ENCODE measurements around the gene USP11.

The USP11 gene

GRCh38 chrX:47204970-47205369, 27.8 kb upstream of the USP11 start:
- DNase-seq, result no peak

- DNase-seq, result no peak
Observed at GRCh38 chrX:47206316-47206715, 26.5 kb upstream of the USP11 start.

- DNase-seq, result no peak
Observed at GRCh38 chrX:47208108-47208507, 24.7 kb upstream of the USP11 start.

- DNase-seq, result no peak
Observed at GRCh38 chrX:47209508-47210238, 23.1 kb upstream of the USP11 start.

GRCh38 chrX:47210661-47211425, 22.0 kb upstream of the USP11 start:
- DNase-seq, result no peak

GRCh38 chrX:47212381-47213293, 20.2 kb upstream of the USP11 start:
- no peak for DNase-seq

- DNase-seq, result no peak
Observed at GRCh38 chrX:47214435-47215077, 18.3 kb upstream of the USP11 start.

- no peak for DNase-seq
Observed at GRCh38 chrX:47215291-47215900, 17.4 kb upstream of the USP11 start.

- DNase-seq, result no peak
Observed at GRCh38 chrX:47216393-47216925, 16.4 kb upstream of the USP11 start.

GRCh38 chrX:47217121-47217851, 15.5 kb upstream of the USP11 start:
- DNase-seq, result peak; percentile 20 to 60

GRCh38 chrX:47217852-47218279, 14.9 kb upstream of the USP11 start:
- peak; percentile 99 for DNase-seq

GRCh38 chrX:47218280-47218919, 14.4 kb upstream of the USP11 start, which contains the start of gene CDK16:
Gene CDK16 (plus strand): TSS chrX:47218681. CDS start chrX:47223558, 4,877 bp downstream.
- peak; percentile 74 to 86 for DNase-seq

GRCh38 chrX:47218920-47219815, 13.6 kb upstream of the USP11 start:
- peak in 1 of 2 experiments; percentile 15 for DNase-seq

- DNase-seq, result no peak
Observed at GRCh38 chrX:47221756-47222155, 11.1 kb upstream of the USP11 start.

GRCh38 chrX:47222751-47223350, 10.0 kb upstream of the USP11 start:
- no peak for DNase-seq

- DNase-seq, result no peak
Observed at GRCh38 chrX:47223476-47224250, 9.1 kb upstream of the USP11 start.

- no peak for DNase-seq
Observed at GRCh38 chrX:47224266-47224895, 8.4 kb upstream of the USP11 start.

GRCh38 chrX:47224896-47225290, 7.9 kb upstream of the USP11 start:
- DNase-seq, result no peak

All from NCI-H2081 (cell line).